Parathyroid adenoma (tissue), 2 donors: ENCODE measurements around the gene CTAGE9.
"Not testable (repeated sequence)": the region's sequence is repeated elsewhere in the genome, so short reads cannot be mapped to it uniquely, and the experiment has no call there.

Experiments used
- H2AFZ ChIP-seq: fragments of 300-600 bp; sonication (generic); one replicate; pipeline ENCODE4 v1.7.0; 2017; ENCODE audit warnings: antibody characterized with exemption, mild to moderate bottlenecking
- H3K27ac ChIP-seq: fragments of 300-600 bp; sonication (generic); one replicate; pipeline ENCODE4 v1.7.0; 2017
- H3K27me3 ChIP-seq: fragments of 300-600 bp; sonication (generic); one replicate; pipeline ENCODE4 v1.7.0; 2017; ENCODE audit warnings: low read length; ENCODE audit not compliant: control insufficient read depth, insufficient read depth
- H3K36me3 ChIP-seq: fragments of 300-600 bp; sonication (generic); one replicate; pipeline ENCODE4 v1.7.0; 2017; ENCODE audit warnings: low read length; ENCODE audit not compliant: control insufficient read depth, insufficient read depth
- H3K4me1 ChIP-seq: fragments of 300-600 bp; sonication (generic); one replicate; pipeline ENCODE4 v1.7.0; 2017; ENCODE audit warnings: control low read depth
- H3K4me2 ChIP-seq: fragments of 300-600 bp; sonication (generic); one replicate; pipeline ENCODE4 v1.7.0; 2017; ENCODE audit warnings: low read length
- H3K4me3 ChIP-seq: fragments of 300-600 bp; sonication (generic); one replicate; pipeline ENCODE4 v1.7.0; 2017; ENCODE audit warnings: low read depth, low read length
- H3K79me2 ChIP-seq: fragments of 300-600 bp; sonication (generic); one replicate; pipeline ENCODE4 v1.7.0; 2017; ENCODE audit warnings: control low read depth
- H3K9ac ChIP-seq: fragments of 300-600 bp; sonication (generic); one replicate; pipeline ENCODE4 v1.7.0; 2017; ENCODE audit warnings: mild to moderate bottlenecking
- H3K9me3 ChIP-seq: fragments of 300-600 bp; sonication (generic); one replicate; pipeline ENCODE4 v1.7.0; 2017; ENCODE audit warnings: low read length; ENCODE audit not compliant: control insufficient read depth
- TF ChIP-seq, protein P1 (sequence below): fragments of 300-600 bp; sonication (generic); IDR thresholded peaks from one replicate; pipeline ENCODE4 v1.7.0; 2017; ENCODE audit warnings: antibody characterized with exemption, mild to moderate bottlenecking
- donor health status: primary hyperparathyroidism.

The CTAGE9 gene

DNA sequence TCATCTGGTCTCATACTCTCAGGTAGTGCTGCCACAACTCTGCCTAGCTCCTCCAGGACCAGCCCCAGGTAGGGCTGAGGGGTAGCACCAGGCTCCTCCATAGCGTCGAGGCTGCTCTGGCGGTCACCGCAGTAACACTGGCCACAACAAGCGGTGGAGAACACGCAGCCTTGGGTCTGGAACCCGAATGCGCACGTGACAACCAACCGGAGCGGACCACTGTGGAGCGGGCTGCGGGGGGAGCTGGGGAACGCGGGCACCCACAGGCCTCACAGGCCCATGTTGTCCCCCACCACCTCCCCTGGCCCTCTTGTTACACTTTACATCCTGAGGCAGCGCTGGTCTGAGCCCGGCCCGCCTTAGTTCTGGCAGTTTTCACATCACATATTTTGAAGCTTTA, at the start of gene CTAGE9:
TSS of gene CTAGE9 (minus strand) at position 101 of the 400 bp plus-strand sequence. CDS start at position 101, 0 bp downstream.
- not testable (repeated sequence) for H3K36me3 ChIP-seq, H3K79me2 ChIP-seq, H3K9ac ChIP-seq, H3K27ac ChIP-seq, H3K4me1 ChIP-seq, H3K27me3 ChIP-seq, H2AFZ ChIP-seq, H3K9me3 ChIP-seq, H3K4me2 ChIP-seq, H3K4me3 ChIP-seq

GRCh38 chr6:131758920-131759319, 48.1 kb upstream of the CTAGE9 start:
- Histone ChIP-seq H3K4me1 (no peaks in the 10 kb centered on the region), H3K27me3 (no peaks in the 10 kb centered on the region), H3K27ac (no peak overlapping the region), H2AFZ (no peak overlapping the region), H3K9ac (no peak overlapping the region), H3K4me3 (no peak overlapping the region), H3K4me2 (no peak overlapping the region), H3K36me3 (no peaks in the 10 kb centered on the region), H3K79me2 (no peaks in the 10 kb centered on the region), H3K9me3 (no peaks in the 10 kb centered on the region)
- TF ChIP-seq, protein P1, sequence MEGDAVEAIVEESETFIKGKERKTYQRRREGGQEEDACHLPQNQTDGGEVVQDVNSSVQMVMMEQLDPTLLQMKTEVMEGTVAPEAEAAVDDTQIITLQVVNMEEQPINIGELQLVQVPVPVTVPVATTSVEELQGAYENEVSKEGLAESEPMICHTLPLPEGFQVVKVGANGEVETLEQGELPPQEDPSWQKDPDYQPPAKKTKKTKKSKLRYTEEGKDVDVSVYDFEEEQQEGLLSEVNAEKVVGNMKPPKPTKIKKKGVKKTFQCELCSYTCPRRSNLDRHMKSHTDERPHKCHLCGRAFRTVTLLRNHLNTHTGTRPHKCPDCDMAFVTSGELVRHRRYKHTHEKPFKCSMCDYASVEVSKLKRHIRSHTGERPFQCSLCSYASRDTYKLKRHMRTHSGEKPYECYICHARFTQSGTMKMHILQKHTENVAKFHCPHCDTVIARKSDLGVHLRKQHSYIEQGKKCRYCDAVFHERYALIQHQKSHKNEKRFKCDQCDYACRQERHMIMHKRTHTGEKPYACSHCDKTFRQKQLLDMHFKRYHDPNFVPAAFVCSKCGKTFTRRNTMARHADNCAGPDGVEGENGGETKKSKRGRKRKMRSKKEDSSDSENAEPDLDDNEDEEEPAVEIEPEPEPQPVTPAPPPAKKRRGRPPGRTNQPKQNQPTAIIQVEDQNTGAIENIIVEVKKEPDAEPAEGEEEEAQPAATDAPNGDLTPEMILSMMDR = no peak

- no peak overlapping the region for H2AFZ ChIP-seq
- no peaks in the 10 kb centered on the region for H3K79me2 ChIP-seq
- no peak overlapping the region for H3K27ac ChIP-seq
- no peak overlapping the region for H3K4me3 ChIP-seq
- H3K9me3 ChIP-seq = no peaks in the 10 kb centered on the region
- H3K4me1 ChIP-seq = no peaks in the 10 kb centered on the region
- TF ChIP-seq, protein P1 = no peak
- H3K27me3 ChIP-seq = no peaks in the 10 kb centered on the region
- no peak overlapping the region for H3K9ac ChIP-seq
- no peak overlapping the region for H3K4me2 ChIP-seq
- no peaks in the 10 kb centered on the region for H3K36me3 ChIP-seq
Observed at GRCh38 chr6:131756039-131756438, 45.2 kb upstream of the CTAGE9 start.

DNA sequence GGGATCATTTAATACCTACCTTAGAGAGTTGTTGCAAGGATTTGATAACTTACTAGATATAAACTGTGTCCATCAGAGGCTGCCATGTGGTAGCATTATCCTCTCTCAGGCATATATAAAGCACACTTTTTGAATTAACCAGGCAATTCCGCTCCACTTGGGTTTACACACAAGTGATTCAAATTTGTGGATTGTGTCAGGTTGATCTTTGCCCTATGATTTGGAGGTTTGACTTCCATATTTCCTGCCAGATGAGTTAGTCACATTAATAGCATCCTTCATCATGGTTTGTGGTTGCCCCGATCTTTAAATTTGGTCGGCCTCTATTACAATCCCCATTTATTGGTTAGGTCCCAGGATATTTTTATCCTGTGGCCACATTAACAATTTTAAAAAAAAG, 44.8 kb upstream of the CTAGE9 start:
- Histone ChIP-seq H3K27me3 (no peaks in the 10 kb centered on the region), H3K9ac (no peak overlapping the region)

DNA sequence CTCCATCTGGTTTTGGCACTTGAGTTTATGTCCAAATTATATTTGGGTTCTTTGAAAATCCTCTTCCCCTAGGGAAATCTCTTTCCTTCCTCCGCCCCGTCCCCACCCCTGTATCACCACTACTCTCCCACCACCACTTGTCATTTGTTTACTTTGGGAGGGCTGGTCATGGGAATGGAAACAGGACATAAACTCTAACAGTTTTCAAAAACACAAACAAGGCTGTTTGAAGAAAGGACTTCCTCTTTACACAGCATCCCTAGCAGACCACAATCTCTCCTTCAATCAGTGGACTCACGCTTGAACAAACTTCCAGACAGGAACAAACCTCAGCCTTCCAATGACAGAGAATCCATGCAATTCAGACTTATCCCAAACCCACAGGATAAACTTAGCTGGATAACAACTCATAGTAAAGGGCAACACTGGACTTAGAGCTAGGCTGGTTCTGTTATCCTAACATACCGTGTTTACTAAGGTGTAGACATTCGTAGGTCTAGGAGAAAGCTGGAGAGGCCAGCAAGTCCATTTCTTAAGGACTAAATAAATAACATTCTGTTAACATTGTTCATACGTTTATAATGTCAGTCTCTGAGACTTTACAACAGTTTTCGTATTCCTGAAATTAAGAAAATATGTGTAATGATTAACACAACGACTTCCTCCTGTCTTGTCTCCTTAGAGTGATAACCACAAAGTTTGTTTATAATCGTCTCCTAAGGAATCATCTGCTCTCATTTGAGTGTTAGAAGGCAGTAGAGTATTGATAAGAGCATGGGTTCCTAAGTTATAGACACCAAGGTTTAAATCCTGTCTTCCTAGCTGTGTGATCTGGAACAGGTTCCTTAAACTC, 44.1 kb upstream of the CTAGE9 start:
- Histone ChIP-seq H3K4me2 (no peak overlapping the region), H3K4me1 (no peaks in the 10 kb centered on the region), H3K36me3 (no peaks in the 10 kb centered on the region), H3K4me3 (no peak overlapping the region), H3K79me2 (no peaks in the 10 kb centered on the region), H3K9ac (no peak overlapping the region), H3K27me3 (no peaks in the 10 kb centered on the region), H3K9me3 (no peaks in the 10 kb centered on the region), H3K27ac (no peak overlapping the region), H2AFZ (peak overlapping the region; percentile 2)
- TF ChIP-seq, protein P1 = no peak

More for the DNA sequence above, 44.8 kb upstream of the CTAGE9 start:
- Histone ChIP-seq H3K36me3 (no peaks in the 10 kb centered on the region), H2AFZ (no peak overlapping the region), H3K4me1 (no peaks in the 10 kb centered on the region), H3K9me3 (no peaks in the 10 kb centered on the region), H3K4me3 (no peak overlapping the region), H3K79me2 (no peaks in the 10 kb centered on the region), H3K27ac (no peak overlapping the region), H3K4me2 (no peak overlapping the region)
- TF ChIP-seq, protein P1 = no peak
